ENCODE results near the gene MAPK6. TPM values are rescaled to one million over a fixed set of nuclear protein-coding genes. Genes with fewer than 3 reads are reported as not detected.

The MAPK6 gene
- total and polyA plus RNA-seq, 9 of the 15 experiments (the other 6 are each of a cell fraction or from before 2014, with no cell fraction given) = 28.5 to 97.1 (median 74.0) TPM

- TF ChIP-seq PATZ1 (CRISPR knock-in tag; IDR thresholded peaks at IDR 0.05; ENCODE audit: borderline replicate concordance) (no peak), ZBTB40 (IDR thresholded peaks at IDR 0.05) (peak; percentile 56; the same call in 1 of the 2 replicates), ZBTB40 (CRISPR knock-in tag; IDR thresholded peaks at IDR 0.05) (no peak), EP300 (IDR thresholded peaks at IDR 0.05; ENCODE audit: low read length) (no peak), POLR2G (IDR thresholded peaks at IDR 0.05; ENCODE audit: low read depth, low read length) (peak; percentile 89), LCOR (CRISPR knock-in tag; IDR thresholded peaks at IDR 0.05) (peak; percentile 92), ELF1 (tag; IDR thresholded peaks at IDR 0.05) (no peak), TCF7L2 (IDR thresholded peaks at IDR 0.05; ENCODE audit: low read depth, low read length) (no peak), MAFK (IDR thresholded peaks at IDR 0.05; ENCODE audit: low read length) (0 out of 2 replicates have a peak, but pooled peaks have one; percentile 4), PRPF4 (IDR thresholded peaks at IDR 0.05; ENCODE audit: insufficient read depth, low read depth, low read length, poor library complexity, severe bottlenecking) (no peak), TARDBP (IDR thresholded peaks at IDR 0.05) (peak; percentile 35; the same call in 1 of the 2 replicates), GTF2E2 (tag; IDR thresholded peaks at IDR 0.05) (peak; percentile 61; the same call in 1 of the 2 replicates), ZNF133 (CRISPR knock-in tag; IDR thresholded peaks at IDR 0.05) (no peak), MCM7 (IDR thresholded peaks at IDR 0.05) (no peak), BRD4 (IDR thresholded peaks at IDR 0.05) (no peak), CC2D1A (IDR thresholded peaks at IDR 0.05) (no peak), YY1 (IDR thresholded peaks at IDR 0.05; ENCODE audit: borderline replicate concordance in 1 of 3, control insufficient read depth in 1 of 3, extremely low read depth in 1 of 3, insufficient read depth in 3 of 3, insufficient read length in 1 of 3, insufficient replicate concordance in 2 of 3, low read depth in 1 of 3, low read length in 2 of 3) (peak; percentile 95 to 98 (median 95))
Measured at GRCh38 chr15:52018693-52019393, at the start of gene MAPK6 (continued).

All from K562 (cell line).